CD4-positive, alpha-beta T cell (primary cell): ENCODE data around the gene UNC13B. TPM values are rescaled to one million over a fixed set of nuclear protein-coding genes. Genes with fewer than 3 reads are reported as not detected.
"Not testable (repeated sequence)": the region's sequence is repeated elsewhere in the genome, so short reads cannot be mapped to it uniquely, and the experiment has no call there.

Source experiments
- ATAC-seq: fragments of 200-7000 bp; cut with Tn5 transposase; one replicate; pipeline ENCODE4 v1.10.0; 2022; ENCODE audit warnings: mild to moderate bottlenecking; ENCODE audit not compliant: poor library complexity
- CTCF ChIA-PET: fragments of 350-600 bp; sonication (Branson Sonifier 250); formaldehyde crosslinking; loops from one replicate; lab custom pipeline; 2021; ENCODE audit warnings: antibody characterized with exemption, inconsistent platforms; lab: Charles Lee
- POLR2A ChIA-PET: fragments of 350-600 bp; sonication (Branson Sonifier 250); formaldehyde crosslinking; loops from one replicate; lab custom pipeline; 2021; ENCODE audit warnings: antibody characterized with exemption, inconsistent platforms; lab: Charles Lee
- DNase-seq, 14 experiments: peaks; one replicate each; pipeline ENCODE4 v3.0.0-alpha.2; 2013 to 2020; ENCODE audit warnings: mixed read lengths in 2 of 14
- H3K27ac ChIP-seq, 2 donors: one replicate each; pipeline versions ENCODE4 v1.5.1 to v1.7.0; 2013; ENCODE audit warnings: low read length in 2 of 2, low read depth in 1 of 2, mild to moderate bottlenecking in 1 of 2
- H3K27me3 ChIP-seq, 2 experiments: 1 replicate in 1 of 2; 2 replicates in 1 of 2; pipeline versions ENCODE4 v1.6.1 to v1.7.0; 2013; ENCODE audit warnings: low read length in 2 of 2, control low read depth in 1 of 2, mild to moderate bottlenecking in 1 of 2, moderate library complexity in 1 of 2; ENCODE audit not compliant: insufficient read depth in 2 of 2, control insufficient read depth in 1 of 2
- H3K36me3 ChIP-seq: one replicate; pipeline ENCODE4 v1.6.1; 2013; ENCODE audit warnings: low read length, control low read depth; ENCODE audit not compliant: insufficient read depth
- H3K4me1 ChIP-seq: one replicate; pipeline ENCODE4 v1.6.1; 2013; ENCODE audit warnings: low read length, control low read depth; ENCODE audit not compliant: insufficient read depth
- H3K4me3 ChIP-seq: one replicate; pipeline ENCODE4 v1.5.1; 2013; ENCODE audit warnings: mild to moderate bottlenecking, low read length, moderate library complexity
- H3K9me3 ChIP-seq, 2 experiments: 1 replicate in 1 of 2; 2 replicates in 1 of 2; pipeline versions ENCODE4 v1.6.1 to v1.7.0; 2013; ENCODE audit warnings: low read length in 2 of 2, mild to moderate bottlenecking in 2 of 2, control low read depth in 1 of 2, moderate library complexity in 1 of 2; ENCODE audit not compliant: control insufficient read depth in 1 of 2, insufficient read depth in 1 of 2
- H3K27ac Mint-ChIP-seq: one replicate; pipeline ENCODE4 v1.8.0; 2020; ENCODE audit warnings: mixed read lengths
- H3K27me3 Mint-ChIP-seq: one replicate; pipeline ENCODE4 v1.8.0; 2021; ENCODE audit warnings: mixed read lengths
- H3K36me3 Mint-ChIP-seq: one replicate; pipeline ENCODE4 v1.8.0; 2021; ENCODE audit warnings: low read depth, mixed read lengths
- H3K4me1 Mint-ChIP-seq: one replicate; pipeline ENCODE4 v1.8.0; 2021; ENCODE audit warnings: low read depth, mixed read lengths
- H3K4me3 Mint-ChIP-seq: one replicate; pipeline ENCODE4 v1.8.0; 2020; ENCODE audit warnings: mild to moderate bottlenecking, mixed read lengths
- H3K9me3 Mint-ChIP-seq: one replicate; pipeline ENCODE4 v1.8.0; 2020; ENCODE audit warnings: mixed read lengths
- intact Hi-C, 2 experiments: fragments of 100-400 bp; cut with DNase I in 1 of 2; cut with micrococcal nuclease in 1 of 2; formaldehyde crosslinking; loops; one replicate each; pipeline versions ENCODE4 v1.15.1 to v1.9.0; 2023 to 2025; cut with DNase I, micrococcal nuclease
- total RNA-seq, 174 experiments: library from RNA in 2 of 174; stranded (reverse) in 2 of 174; gene quantifications; one replicate each; pipeline ENCODE4 v1.2.3 and lab custom pipeline; 2021 to 2026
- TF ChIP-seq, protein P1 (sequence below): fragments of 200-600 bp; IDR thresholded peaks from one replicate; pipeline ENCODE4 v1.8.0; 2022; ENCODE audit warnings: antibody characterized with exemption, mild to moderate bottlenecking

UNC13B gene
- total RNA-seq, 2 experiments from 2014 or later, result 0.38 to 0.84 TPM

DNA sequence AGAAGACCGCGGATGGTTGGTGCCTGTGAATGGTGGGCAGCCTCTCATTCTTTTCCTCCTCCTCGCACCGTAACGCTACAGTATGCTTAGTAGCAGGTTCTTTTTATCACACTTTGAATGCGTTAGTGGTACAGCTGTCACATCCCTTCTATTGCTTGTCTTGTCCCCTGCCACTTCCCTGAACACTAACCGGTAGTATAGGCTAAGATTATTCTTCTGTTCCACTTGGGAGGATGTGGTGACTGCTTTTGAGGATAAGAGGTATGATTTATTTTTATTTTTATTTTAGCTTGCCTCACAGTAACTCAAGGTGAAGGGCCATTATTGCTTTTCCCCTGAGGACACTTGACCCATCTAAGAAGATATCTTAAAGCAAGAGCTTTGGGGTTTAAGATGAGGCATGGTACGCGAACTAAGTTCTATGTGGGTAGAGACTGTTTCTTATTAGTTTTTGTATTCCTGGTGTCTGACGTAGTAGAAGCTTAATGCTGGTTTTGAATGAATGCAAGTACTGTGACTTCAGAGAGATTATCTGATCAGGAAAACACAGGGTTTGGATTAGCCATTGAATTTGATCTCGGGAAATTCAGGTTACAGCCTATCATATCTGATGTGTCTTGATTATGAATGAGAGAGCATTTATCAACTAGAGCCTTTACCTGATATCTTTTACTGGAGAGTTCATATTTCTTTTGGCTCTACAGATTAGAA is 951 bp downstream of the UNC13B start:
- H3K27me3 Mint-ChIP-seq, result no peaks in the 10 kb centered on the region
- H3K4me1 ChIP-seq, result peaks cover 27% of the 10 kb centered on the region
- peak overlapping the region; percentile 98 for H3K4me3 Mint-ChIP-seq
- H3K4me3 ChIP-seq, result peak overlapping the region; percentile 87
- peak; percentile 22 for ATAC-seq
- no peaks in the 10 kb centered on the region for H3K36me3 ChIP-seq
- H3K9me3 ChIP-seq, result peaks cover 0 to 3% of the 10 kb centered on the region in 2 experiments
- ChIA-PET CTCF (interaction anchor here (0.7 to 2.4 kb wide), 3 partner anchors 46 to 263 kb away, joined by 3 to 12 read pairs (median 3); partner anchors contain the start of gene PIGO), POLR2A (interaction anchor here (0.8 to 1.1 kb wide), 2 partner anchors 47 to 49 kb away, joined by 4 read pairs; partner anchors contain the start of gene ATOSB)
- intact Hi-C loops, result loop anchor here in 1 of 2 experiments (5.0 kb wide), 1 partner anchor 175 kb away; the partner anchor contains the start of gene DNAJB5
- no peak overlapping the region for H3K27ac ChIP-seq
- no peaks in the 10 kb centered on the region for H3K36me3 Mint-ChIP-seq
- no peaks in the 10 kb centered on the region for H3K9me3 Mint-ChIP-seq
- H3K27ac Mint-ChIP-seq, result no peak overlapping the region
- H3K27me3 ChIP-seq, result no peaks in the 10 kb centered on the region
- TF ChIP-seq, protein P1, sequence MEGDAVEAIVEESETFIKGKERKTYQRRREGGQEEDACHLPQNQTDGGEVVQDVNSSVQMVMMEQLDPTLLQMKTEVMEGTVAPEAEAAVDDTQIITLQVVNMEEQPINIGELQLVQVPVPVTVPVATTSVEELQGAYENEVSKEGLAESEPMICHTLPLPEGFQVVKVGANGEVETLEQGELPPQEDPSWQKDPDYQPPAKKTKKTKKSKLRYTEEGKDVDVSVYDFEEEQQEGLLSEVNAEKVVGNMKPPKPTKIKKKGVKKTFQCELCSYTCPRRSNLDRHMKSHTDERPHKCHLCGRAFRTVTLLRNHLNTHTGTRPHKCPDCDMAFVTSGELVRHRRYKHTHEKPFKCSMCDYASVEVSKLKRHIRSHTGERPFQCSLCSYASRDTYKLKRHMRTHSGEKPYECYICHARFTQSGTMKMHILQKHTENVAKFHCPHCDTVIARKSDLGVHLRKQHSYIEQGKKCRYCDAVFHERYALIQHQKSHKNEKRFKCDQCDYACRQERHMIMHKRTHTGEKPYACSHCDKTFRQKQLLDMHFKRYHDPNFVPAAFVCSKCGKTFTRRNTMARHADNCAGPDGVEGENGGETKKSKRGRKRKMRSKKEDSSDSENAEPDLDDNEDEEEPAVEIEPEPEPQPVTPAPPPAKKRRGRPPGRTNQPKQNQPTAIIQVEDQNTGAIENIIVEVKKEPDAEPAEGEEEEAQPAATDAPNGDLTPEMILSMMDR, result no peak
- peak in 2 of 14 experiments; percentile 21 to 37 for DNase-seq
- peaks cover 35% of the 10 kb centered on the region for H3K4me1 Mint-ChIP-seq

DNA sequence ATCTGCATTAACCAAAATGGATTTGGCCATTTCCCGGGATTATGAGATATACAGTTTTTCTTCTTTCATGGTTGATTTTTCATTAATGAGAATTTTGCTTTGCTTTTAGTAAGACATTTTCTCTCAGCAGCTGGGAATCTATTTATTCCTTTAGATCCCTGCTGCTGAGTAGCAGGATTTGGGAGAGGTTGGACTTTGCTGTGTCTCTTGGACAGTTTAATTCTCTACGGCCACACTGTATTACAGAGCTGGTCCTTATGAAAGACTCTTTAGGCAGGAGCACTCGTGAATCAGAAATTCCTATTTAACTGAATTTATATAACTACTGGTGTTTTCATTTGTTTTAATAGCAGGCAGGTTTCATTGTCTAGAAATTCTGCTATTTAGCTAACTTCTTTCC is 1.6 kb downstream of the UNC13B start:
- no peaks in the 10 kb centered on the region for H3K9me3 Mint-ChIP-seq
- intact Hi-C loops, result loop anchor here in 1 of 2 experiments (5.0 kb wide), 1 partner anchor 176 kb away; the partner anchor contains the start of gene DNAJB5
- Histone ChIP-seq H3K27me3 (no peaks in the 10 kb centered on the region), H3K9me3 (peaks cover 0 to 3% of the 10 kb centered on the region in 2 experiments), H3K36me3 (no peaks in the 10 kb centered on the region), H3K4me1 (peaks cover 27% of the 10 kb centered on the region), H3K4me3 (no peak overlapping the region), H3K27ac (no peak overlapping the region)
- no peak for DNase-seq
- TF ChIP-seq, protein P1, result no peak
- POLR2A ChIA-PET, result no interaction called here
- H3K27ac Mint-ChIP-seq, result no peak overlapping the region
- no peak for ATAC-seq
- H3K4me1 Mint-ChIP-seq, result peaks cover 35% of the 10 kb centered on the region
- CTCF ChIA-PET, result interaction anchor here (2.4 kb wide), 1 partner anchor 47 kb away, joined by 12 read pairs; no protein-coding TSS in a partner anchor
- no peaks in the 10 kb centered on the region for H3K36me3 Mint-ChIP-seq
- H3K27me3 Mint-ChIP-seq, result no peaks in the 10 kb centered on the region
- peak overlapping the region; percentile 98 for H3K4me3 Mint-ChIP-seq

DNA sequence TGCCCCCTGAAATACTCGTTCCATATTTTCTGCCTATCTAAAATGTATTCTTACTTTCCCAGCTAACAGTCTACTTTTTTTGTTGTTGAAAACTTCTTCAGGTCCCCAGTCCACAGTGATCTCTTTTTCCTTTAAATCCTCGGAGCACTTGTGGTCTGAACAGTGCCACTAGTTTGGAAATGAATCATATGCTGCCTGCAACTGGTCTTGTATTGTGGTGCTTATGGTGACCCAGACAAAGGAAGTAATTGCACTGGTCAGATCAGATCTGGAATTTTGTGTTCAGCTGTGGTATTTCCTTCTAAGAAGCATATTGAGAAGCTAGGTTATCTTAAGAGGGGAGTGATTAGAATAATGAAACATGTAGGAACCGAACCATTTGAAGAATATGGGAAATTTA is 2.9 kb downstream of the UNC13B start:
- Histone ChIP-seq H3K9me3 (peaks cover 0 to 3% of the 10 kb centered on the region in 2 experiments), H3K27me3 (no peaks in the 10 kb centered on the region), H3K36me3 (no peaks in the 10 kb centered on the region), H3K4me3 (no peak overlapping the region), H3K4me1 (peaks cover 18% of the 10 kb centered on the region), H3K27ac (no peak overlapping the region)
- ChIA-PET CTCF (no interaction called here), POLR2A (no interaction called here)
- Mint-ChIP-seq H3K27me3 (no peaks in the 10 kb centered on the region), H3K27ac (no peak overlapping the region), H3K9me3 (no peaks in the 10 kb centered on the region), H3K36me3 (no peaks in the 10 kb centered on the region), H3K4me3 (peak overlapping the region; percentile 17), H3K4me1 (peaks cover 26% of the 10 kb centered on the region)
- intact Hi-C loops, result loop anchor here in 1 of 2 experiments (5.0 kb wide), 1 partner anchor 177 kb away; the partner anchor contains the start of gene DNAJB5
- ATAC-seq (no peak), DNase-seq (no peak)
- TF ChIP-seq, protein P1, result no peak

DNA sequence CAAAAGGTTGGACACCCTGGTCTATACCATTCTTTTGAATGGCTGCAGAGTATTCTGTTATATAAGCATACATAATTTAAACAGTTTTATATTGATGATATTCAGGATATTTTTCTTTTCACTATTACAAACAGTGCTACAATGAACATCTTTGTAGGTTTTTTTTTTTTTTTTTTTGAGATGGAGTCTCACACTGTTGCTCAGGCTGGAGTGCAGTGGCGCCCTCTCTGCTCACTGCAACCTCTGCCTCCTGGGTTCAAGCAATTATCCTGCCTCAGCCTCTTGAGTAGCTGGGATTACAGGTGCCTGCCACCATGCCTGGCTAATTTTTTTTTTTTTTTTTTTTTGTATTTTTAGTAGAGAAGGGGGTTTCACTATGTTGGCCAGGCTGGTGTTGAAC is 5.6 kb downstream of the UNC13B start:
- DNase-seq, H3K27ac Mint-ChIP-seq, H3K4me1 ChIP-seq, H3K27me3 ChIP-seq, H3K36me3 Mint-ChIP-seq, H3K27me3 Mint-ChIP-seq, POLR2A ChIA-PET, H3K9me3 Mint-ChIP-seq, ATAC-seq, H3K27ac ChIP-seq, H3K4me3 Mint-ChIP-seq, H3K36me3 ChIP-seq, intact Hi-C loops, H3K4me3 ChIP-seq, H3K9me3 ChIP-seq: not testable (repeated sequence)
- peaks cover 11% of the 10 kb centered on the region for H3K4me1 Mint-ChIP-seq
- CTCF ChIA-PET, result interaction anchor here (0.7 kb wide), 1 partner anchor 384 kb away, joined by 3 read pairs; no protein-coding TSS in a partner anchor
